Body of pancreas (tissue), 4 donors: Measurements from ENCODE around the gene CEP112. TPM values are rescaled to one million over a fixed set of nuclear protein-coding genes. Genes with fewer than 3 reads are reported as not detected.

Source experiments
- ATAC-seq: fragments of 150-250 bp; one replicate; pipeline ENCODE4 v1.9.1; 2016
- DNase-seq, 4 donors: peaks; one replicate each; pipeline ENCODE4 v3.0.0-alpha.2; 2019
- H3K27ac ChIP-seq, 4 donors: fragments of 200-600 bp; sonication (generic); 1 replicate in 3 of 4; 2 replicates in 1 of 4; pipeline versions ENCODE4 v1.5.1 to v1.6.1; 2016 to 2019; ENCODE audit warnings: mild to moderate bottlenecking in 1 of 4, mixed read lengths in 1 of 4, moderate library complexity in 1 of 4
- H3K27me3 ChIP-seq, 2 donors: fragments of 200-600 bp; sonication (generic); one replicate each; pipeline ENCODE4 v1.6.0; 2016; ENCODE audit warnings: mild to moderate bottlenecking in 1 of 2
- H3K36me3 ChIP-seq, 2 donors: fragments of 200-600 bp; sonication (generic); replicated peaks in 1 of 2; 2 replicates each; pipeline ENCODE4 v1.5.1; 2016; ENCODE audit warnings: low read depth in 2 of 2; ENCODE audit not compliant: insufficient read depth in 1 of 2
- H3K4me1 ChIP-seq: fragments of 200-600 bp; sonication (generic); one replicate; pipeline ENCODE4 v1.6.0; 2016
- H3K4me3 ChIP-seq, 2 donors: fragments of 200-600 bp; sonication (generic); 1 replicate in 1 of 2; 2 replicates in 1 of 2; pipeline ENCODE4 v1.5.1; 2016 to 2019
- H3K9me3 ChIP-seq, 3 donors: fragments of 200-600 bp; sonication (generic); 1 replicate in 2 of 3; 2 replicates in 1 of 3; pipeline ENCODE4 v1.5.1; 2016
- POLR2A ChIP-seq, 3 donors: fragments of 450-650 bp; IDR thresholded peaks; one replicate each; pipeline ENCODE4 v1.6.1; 2016; ENCODE audit warnings: antibody characterized with exemption in 3 of 3, mild to moderate bottlenecking in 2 of 3
- WGBS, 2 donors: methylation state at CpG; one replicate each; pipeline ENCODE4 v1.1.5; 2017; 5-methylcytosine and 5-hydroxymethylcytosine counted together
- intact Hi-C: fragments of 100-400 bp; cut with DNase I; formaldehyde crosslinking; loops from one replicate; pipeline ENCODE4 v1.15.1; 2023
- total RNA-seq, 2 donors: library from RNA; depleted of rRNA; stranded (reverse); fragments of >200 nt; gene quantifications; one replicate each; pipeline ENCODE4 v1.1.0, GENCODE V29; 2016
- TF ChIP-seq, protein P1 (sequence below), 7 experiments: fragments of 450-650 bp in 4 of 7; fragments of 200-600 bp in 3 of 7; sonication (generic) in 3 of 7; IDR thresholded peaks; one replicate each; pipeline ENCODE4 v1.5.1; 2016 to 2019; ENCODE audit warnings: antibody characterized with exemption in 7 of 7

The CEP112 gene
- total RNA-seq, 2 donors from 2014 or later, result 5.2 to 10.2 TPM

DNA sequence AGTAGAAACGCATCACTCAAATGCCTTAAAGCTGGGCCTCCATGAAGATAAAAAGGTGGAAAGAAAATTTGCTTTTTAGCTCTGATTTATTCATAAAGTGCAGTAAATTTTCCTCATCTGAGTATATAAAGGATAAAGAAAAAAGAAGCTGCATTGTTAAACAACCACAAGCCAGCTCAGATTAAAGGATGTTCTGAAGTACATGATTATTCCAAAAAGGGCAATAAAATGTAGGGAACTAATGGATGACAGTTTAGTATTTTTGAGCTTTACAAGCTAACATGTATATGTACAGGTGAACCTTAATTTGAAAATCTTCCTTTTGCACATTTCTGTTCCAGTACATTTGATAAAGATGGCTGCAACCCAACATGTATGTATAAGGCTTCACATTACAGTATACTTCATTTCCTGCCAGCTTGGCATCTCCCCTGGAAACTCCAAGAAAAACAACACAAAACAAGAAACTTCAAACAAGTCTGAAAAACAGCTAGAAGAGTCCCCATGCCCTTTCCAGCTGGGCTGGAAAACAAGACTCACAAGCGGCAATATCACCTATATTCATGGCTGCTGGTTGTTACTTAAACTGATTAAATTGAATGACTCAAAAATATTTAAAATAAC is 225.7 kb downstream of the CEP112 start:
- intact Hi-C loops, result no loop called here
- TF ChIP-seq, protein P1, sequence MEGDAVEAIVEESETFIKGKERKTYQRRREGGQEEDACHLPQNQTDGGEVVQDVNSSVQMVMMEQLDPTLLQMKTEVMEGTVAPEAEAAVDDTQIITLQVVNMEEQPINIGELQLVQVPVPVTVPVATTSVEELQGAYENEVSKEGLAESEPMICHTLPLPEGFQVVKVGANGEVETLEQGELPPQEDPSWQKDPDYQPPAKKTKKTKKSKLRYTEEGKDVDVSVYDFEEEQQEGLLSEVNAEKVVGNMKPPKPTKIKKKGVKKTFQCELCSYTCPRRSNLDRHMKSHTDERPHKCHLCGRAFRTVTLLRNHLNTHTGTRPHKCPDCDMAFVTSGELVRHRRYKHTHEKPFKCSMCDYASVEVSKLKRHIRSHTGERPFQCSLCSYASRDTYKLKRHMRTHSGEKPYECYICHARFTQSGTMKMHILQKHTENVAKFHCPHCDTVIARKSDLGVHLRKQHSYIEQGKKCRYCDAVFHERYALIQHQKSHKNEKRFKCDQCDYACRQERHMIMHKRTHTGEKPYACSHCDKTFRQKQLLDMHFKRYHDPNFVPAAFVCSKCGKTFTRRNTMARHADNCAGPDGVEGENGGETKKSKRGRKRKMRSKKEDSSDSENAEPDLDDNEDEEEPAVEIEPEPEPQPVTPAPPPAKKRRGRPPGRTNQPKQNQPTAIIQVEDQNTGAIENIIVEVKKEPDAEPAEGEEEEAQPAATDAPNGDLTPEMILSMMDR (IDR thresholded peaks at IDR 0.05), result no peak
- no peak for TF ChIP-seq POLR2A (IDR thresholded peaks at IDR 0.05)
- ATAC-seq (no peak), DNase-seq (no peak)
- Histone ChIP-seq H3K27me3 (no peaks in the 10 kb centered on the region), H3K9me3 (no peaks in the 10 kb centered on the region), H3K27ac (no peak overlapping the region), H3K4me3 (no peak overlapping the region), H3K36me3 (peaks cover 0 to 1% of the 10 kb centered on the region in 2 donors), H3K4me1 (no peaks in the 10 kb centered on the region)
- 88 to 97% methylated on average over 2 of the region's 2 CpGs for WGBS, 2 donors

DNA sequence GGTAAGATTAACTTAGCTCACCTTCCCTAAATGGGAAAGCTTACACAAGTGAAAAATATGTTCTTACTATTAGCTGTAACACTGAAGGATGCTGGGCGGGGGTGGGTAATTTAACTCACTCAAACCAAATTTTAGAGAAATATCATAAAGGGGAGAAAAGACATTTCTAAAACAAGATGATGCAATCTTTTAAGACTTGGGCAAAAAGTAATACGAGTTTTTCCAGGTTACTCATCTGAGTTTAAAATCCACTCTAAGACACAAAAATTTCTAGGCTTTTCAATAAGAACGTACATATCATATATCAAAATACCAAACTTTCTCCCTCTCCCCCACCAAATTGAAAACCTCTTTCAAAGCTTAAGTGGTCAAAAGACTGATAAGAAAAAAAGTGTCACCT is 228.8 kb downstream of the CEP112 start:
- Histone ChIP-seq H3K36me3 (no peaks in the 10 kb centered on the region), H3K27ac (no peak overlapping the region), H3K9me3 (peaks cover 0 to 6% (median 0%) of the 10 kb centered on the region in 3 donors), H3K27me3 (no peaks in the 10 kb centered on the region), H3K4me1 (no peaks in the 10 kb centered on the region), H3K4me3 (no peak overlapping the region)
- intact Hi-C loops, result no loop called here
- TF ChIP-seq POLR2A (IDR thresholded peaks at IDR 0.05), result no peak
- TF ChIP-seq, protein P1 (IDR thresholded peaks at IDR 0.05), result no peak
- ATAC-seq, result no peak
- DNase-seq, result no peak
- whole genome bisulfite sequencing, 2 donors, result 95 to 96% methylated on average over 3 of the region's 3 CpGs

DNA sequence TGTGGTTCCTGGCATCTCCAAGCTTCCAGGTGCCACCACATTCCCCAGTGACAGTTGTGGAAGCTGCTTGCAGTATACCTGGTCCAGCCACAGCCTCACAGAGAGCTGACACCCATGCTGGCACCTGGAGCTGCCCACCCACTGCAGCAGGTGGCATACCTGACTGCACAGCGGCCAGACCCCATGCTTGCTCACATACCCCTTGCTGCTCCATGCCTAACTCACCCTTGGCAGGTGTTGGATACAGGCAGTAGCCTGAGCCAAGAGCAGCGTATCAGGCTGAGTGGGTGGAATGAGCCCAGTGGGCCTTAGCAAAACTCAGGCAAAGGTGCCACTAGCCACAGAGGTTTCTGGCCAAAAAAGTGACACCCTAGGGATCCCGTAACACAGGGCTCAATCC is 232.3 kb downstream of the CEP112 start:
- WGBS, 2 donors, result 90 to 94% methylated on average over 3 of the region's 3 CpGs
- H3K36me3 ChIP-seq, result no peaks in the 10 kb centered on the region
- no peak for TF ChIP-seq POLR2A (IDR thresholded peaks at IDR 0.05)
- TF ChIP-seq, protein P1 (IDR thresholded peaks at IDR 0.05), result no peak
- intact Hi-C loops, result no loop called here
- H3K27ac ChIP-seq, result no peak overlapping the region
- ATAC-seq (no peak), DNase-seq (no peak)
- no peaks in the 10 kb centered on the region for H3K27me3 ChIP-seq
- no peak overlapping the region for H3K4me3 ChIP-seq
- no peaks in the 10 kb centered on the region for H3K4me1 ChIP-seq
- peaks cover 0 to 6% (median 0%) of the 10 kb centered on the region in 3 donors for H3K9me3 ChIP-seq

DNA sequence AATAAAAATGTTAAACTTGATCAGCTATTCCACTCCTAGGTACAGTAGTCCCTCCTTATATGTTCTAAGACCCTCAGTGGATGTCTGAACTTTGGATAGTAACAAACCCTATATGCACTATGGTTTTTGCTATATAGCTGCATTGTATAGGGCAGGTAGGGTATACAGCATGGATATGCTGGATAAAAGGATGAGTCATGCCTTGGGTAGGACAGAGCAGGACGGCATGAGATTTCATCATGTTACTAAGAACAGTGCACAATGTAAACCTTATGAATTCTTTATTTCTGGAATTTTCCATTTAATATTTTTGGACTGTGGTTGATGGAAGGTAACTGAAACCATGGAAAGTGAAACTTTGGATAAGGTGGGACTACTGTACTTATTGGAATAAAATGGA is 235.1 kb downstream of the CEP112 start:
- H3K27ac ChIP-seq, result no peak overlapping the region
- ATAC-seq (no peak), DNase-seq (no peak)
- intact Hi-C loops, result no loop called here
- H3K9me3 ChIP-seq, result peaks cover 0 to 12% (median 0%) of the 10 kb centered on the region in 3 donors
- 97 to 100% methylated on average over 1 of the region's 1 CpG for WGBS, 2 donors
- no peak overlapping the region for H3K4me3 ChIP-seq
- no peaks in the 10 kb centered on the region for H3K27me3 ChIP-seq
- TF ChIP-seq, protein P1 (IDR thresholded peaks at IDR 0.05), result no peak
- no peak for TF ChIP-seq POLR2A (IDR thresholded peaks at IDR 0.05)
- H3K36me3 ChIP-seq, result no peaks in the 10 kb centered on the region
- no peaks in the 10 kb centered on the region for H3K4me1 ChIP-seq

DNA sequence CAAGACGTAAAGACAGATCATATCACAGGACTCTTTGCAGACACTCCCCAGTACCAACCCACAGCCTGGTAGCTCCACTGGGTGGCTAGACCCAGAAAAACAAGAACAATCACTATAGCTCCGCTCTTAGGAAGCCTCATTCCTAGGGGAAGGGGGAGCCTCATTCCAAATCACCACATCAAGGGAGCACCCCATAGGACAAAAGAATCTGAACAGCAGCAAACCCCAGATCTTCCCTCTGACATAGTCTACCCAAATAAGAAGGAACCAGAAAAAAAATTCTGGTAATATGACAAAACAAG is 237.8 kb downstream of the CEP112 start:
- no peak overlapping the region for H3K4me3 ChIP-seq
- H3K36me3 ChIP-seq, result no peaks in the 10 kb centered on the region
- TF ChIP-seq, protein P1 (IDR thresholded peaks at IDR 0.05), result no peak
- TF ChIP-seq POLR2A (IDR thresholded peaks at IDR 0.05), result no peak
- intact Hi-C loops, result no loop called here
- DNase-seq (no peak), ATAC-seq (no peak)
- H3K9me3 ChIP-seq, result peaks cover 0 to 12% (median 0%) of the 10 kb centered on the region in 3 donors
- 46 to 62% methylated on average over 2 of the region's 2 CpGs for WGBS, 2 donors
- H3K4me1 ChIP-seq, result no peaks in the 10 kb centered on the region
- H3K27ac ChIP-seq, result no peak overlapping the region
- no peaks in the 10 kb centered on the region for H3K27me3 ChIP-seq
